Activated CD8-positive, alpha-beta memory T cell treated with anti-CD3 and anti-CD28 coated beads, Interleukin-2, amount 50 U/mL, for 48 hours (primary cell): Measurements from ENCODE around the gene HECTD4.

Experiments used
- DNase-seq: peaks from one replicate; pipeline ENCODE4 v3.0.0-alpha.2; 2020

HECTD4 gene

DNA sequence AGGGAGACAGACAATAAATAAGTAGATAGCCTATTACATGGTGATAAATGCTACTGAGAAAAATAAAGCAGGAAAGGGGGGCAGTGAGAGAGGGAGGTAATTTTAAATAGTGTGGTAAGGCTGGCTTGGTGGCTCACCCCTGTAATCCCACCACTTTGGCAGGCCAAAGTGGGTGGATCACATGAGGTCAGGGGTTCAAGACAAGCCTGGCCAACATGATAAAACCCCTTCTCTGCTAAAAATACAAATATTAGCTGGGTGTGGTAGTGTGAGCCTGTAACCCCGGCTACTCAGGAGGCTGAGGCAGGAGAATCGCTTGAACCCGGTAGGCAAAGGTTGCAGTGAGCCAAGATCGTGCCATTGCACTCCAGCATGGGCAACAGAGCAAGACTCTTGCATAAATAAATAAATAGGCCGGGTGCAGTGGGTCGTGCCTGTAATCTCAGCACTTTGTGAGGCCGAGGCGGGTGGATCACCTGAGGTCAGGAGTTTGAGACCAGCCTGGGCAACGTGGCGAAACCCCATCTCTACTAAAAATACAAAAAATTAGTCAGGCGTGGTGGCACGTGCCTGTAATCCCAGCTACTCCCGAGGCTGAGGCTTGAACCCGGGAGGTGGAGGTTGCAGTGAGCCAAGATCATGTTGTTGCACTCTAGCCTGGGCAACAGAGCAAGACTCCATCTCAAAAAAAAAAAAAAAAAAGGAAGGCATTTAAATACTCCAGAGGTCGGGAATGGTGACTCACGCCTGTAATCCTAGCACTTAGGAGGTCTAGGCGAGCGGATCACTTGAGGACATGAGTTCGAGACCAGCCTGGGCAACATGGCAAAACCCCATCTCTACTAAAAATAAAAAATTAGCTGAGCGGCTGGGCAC, 271.2 kb downstream of the HECTD4 start:
- peak; percentile 37 for DNase-seq
